Thoracic aorta (tissue), 2 donors: ENCODE data around the gene DCLK3. TPM values are rescaled to one million over a fixed set of nuclear protein-coding genes. Genes with fewer than 3 reads are reported as not detected.

Experiments
- ATAC-seq: fragments of 150-250 bp; one replicate; pipeline ENCODE4 v1.8.0; 2017; ENCODE audit warnings: low read depth; ENCODE audit not compliant: insufficient number of reproducible peaks, low FRiP score
- DNase-seq: peaks from one replicate; pipeline ENCODE4 v3.0.0-alpha.2; 2020; ENCODE audit warnings: low spot score
- H3K27ac ChIP-seq, 2 donors: fragments of 200-600 bp; sonication (generic); 1 replicate in 1 of 2; 2 replicates in 1 of 2; pipeline ENCODE4 v1.5.1; 2016; ENCODE audit warnings: mild to moderate bottlenecking in 2 of 2, moderate library complexity in 2 of 2
- H3K27me3 ChIP-seq: fragments of 200-600 bp; sonication (generic); replicated peaks from 2 replicates; pipeline ENCODE4 v1.6.0; 2016; ENCODE audit warnings: mild to moderate bottlenecking; ENCODE audit not compliant: insufficient read depth
- H3K36me3 ChIP-seq: fragments of 200-600 bp; sonication (generic); one replicate; pipeline ENCODE4 v1.5.1; 2016
- H3K4me1 ChIP-seq, 2 donors: fragments of 200-600 bp; sonication (generic); 1 replicate in 1 of 2; 2 replicates in 1 of 2; pipeline versions ENCODE4 v1.5.1 to v1.6.0; 2016; ENCODE audit warnings: low read depth in 2 of 2, mild to moderate bottlenecking in 1 of 2; ENCODE audit not compliant: control insufficient read depth in 1 of 2
- H3K4me3 ChIP-seq: fragments of 200-600 bp; sonication (generic); 2 replicates; pipeline ENCODE4 v1.5.1; 2016; ENCODE audit warnings: mild to moderate bottlenecking
- H3K9me3 ChIP-seq: fragments of 200-600 bp; sonication (generic); 2 replicates; pipeline ENCODE4 v1.5.1; 2016
- total RNA-seq, 2 donors: library from RNA; depleted of rRNA; stranded (reverse); fragments of >200 nt; gene quantifications; one replicate each; pipeline versions ENCODE4 v1.1.0 to v1.2.3, GENCODE V29; 2016
- TF ChIP-seq, protein P1 (sequence below): fragments of 200-600 bp; sonication (generic); IDR thresholded peaks from one replicate; pipeline ENCODE4 v1.5.1; 2019; ENCODE audit warnings: antibody characterized with exemption

DCLK3 gene
- total RNA-seq, 2 donors from 2014 or later: 0.14 TPM; not detected in 1

DNA sequence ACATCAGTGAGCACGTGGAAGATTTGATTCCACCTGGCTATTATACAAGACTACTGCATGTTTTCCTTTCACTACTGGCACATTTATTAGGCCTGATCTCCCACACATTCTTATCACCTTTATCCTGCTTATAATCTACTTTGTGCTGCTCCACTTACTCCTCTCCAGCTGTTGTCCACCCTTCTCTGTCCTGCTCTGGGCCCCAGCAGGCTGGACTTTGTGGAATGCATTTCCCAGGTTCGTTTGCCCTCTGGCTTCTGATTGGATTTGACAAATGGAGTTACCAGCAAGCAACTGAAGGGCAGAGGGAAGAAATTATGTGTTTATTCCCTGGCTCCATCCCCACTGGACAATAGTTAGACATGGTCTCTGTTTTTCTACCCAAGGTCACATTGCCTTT is 75.5 kb downstream of the DCLK3 start:
- peaks cover 2% of the 10 kb centered on the region for H3K9me3 ChIP-seq
- no peak overlapping the region for H3K27ac ChIP-seq
- no peak overlapping the region for H3K4me3 ChIP-seq
- TF ChIP-seq, protein P1, sequence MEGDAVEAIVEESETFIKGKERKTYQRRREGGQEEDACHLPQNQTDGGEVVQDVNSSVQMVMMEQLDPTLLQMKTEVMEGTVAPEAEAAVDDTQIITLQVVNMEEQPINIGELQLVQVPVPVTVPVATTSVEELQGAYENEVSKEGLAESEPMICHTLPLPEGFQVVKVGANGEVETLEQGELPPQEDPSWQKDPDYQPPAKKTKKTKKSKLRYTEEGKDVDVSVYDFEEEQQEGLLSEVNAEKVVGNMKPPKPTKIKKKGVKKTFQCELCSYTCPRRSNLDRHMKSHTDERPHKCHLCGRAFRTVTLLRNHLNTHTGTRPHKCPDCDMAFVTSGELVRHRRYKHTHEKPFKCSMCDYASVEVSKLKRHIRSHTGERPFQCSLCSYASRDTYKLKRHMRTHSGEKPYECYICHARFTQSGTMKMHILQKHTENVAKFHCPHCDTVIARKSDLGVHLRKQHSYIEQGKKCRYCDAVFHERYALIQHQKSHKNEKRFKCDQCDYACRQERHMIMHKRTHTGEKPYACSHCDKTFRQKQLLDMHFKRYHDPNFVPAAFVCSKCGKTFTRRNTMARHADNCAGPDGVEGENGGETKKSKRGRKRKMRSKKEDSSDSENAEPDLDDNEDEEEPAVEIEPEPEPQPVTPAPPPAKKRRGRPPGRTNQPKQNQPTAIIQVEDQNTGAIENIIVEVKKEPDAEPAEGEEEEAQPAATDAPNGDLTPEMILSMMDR: no peak
- H3K4me1 ChIP-seq: no peaks in the 10 kb centered on the region
- DNase-seq: no peak
- no peaks in the 10 kb centered on the region for H3K36me3 ChIP-seq
- ATAC-seq: no peak
- no peaks in the 10 kb centered on the region for H3K27me3 ChIP-seq

DNA sequence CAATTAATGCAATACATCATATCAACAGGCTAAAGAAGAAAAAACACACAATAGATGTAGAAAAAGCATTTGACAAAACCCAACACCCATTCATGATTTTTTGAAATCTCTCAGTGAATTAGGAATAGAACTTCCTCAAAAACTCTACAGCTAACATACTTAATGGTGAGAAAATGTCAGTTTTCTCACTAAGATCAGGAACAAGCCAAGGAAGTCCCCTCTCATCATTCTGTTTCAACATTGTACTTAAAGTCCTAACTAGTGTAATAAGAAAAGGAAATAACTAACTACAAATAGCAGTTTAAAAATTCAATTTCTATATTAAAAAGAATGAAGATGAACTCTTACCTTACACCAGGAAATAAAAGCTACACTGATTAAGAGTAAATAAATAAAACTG is 77.8 kb downstream of the DCLK3 start:
- Histone ChIP-seq H3K36me3 (no peaks in the 10 kb centered on the region), H3K4me1 (no peaks in the 10 kb centered on the region), H3K27ac (no peak overlapping the region), H3K4me3 (no peak overlapping the region), H3K9me3 (no peaks in the 10 kb centered on the region), H3K27me3 (no peaks in the 10 kb centered on the region)
- TF ChIP-seq, protein P1: no peak
- DNase-seq (no peak), ATAC-seq (no peak)

DNA sequence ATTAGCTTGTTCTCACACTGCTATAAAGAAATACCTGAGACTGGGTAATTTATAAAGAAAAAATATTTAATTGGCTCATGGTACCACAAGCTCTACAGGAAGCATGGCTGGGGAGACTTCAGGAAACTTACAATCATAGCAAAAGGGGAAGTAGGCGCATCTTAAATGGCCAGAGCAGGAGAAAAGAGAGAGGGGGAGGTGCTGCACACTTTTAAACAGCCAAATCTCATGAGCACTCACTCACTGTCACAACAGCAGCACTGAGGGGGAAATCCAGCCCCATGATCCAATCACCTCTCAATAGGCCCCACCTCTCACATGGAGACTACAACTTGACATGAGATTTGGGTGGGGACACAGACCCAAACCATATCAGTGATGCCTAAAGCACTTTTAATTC is 82.5 kb downstream of the DCLK3 start:
- DNase-seq: no peak

DNA sequence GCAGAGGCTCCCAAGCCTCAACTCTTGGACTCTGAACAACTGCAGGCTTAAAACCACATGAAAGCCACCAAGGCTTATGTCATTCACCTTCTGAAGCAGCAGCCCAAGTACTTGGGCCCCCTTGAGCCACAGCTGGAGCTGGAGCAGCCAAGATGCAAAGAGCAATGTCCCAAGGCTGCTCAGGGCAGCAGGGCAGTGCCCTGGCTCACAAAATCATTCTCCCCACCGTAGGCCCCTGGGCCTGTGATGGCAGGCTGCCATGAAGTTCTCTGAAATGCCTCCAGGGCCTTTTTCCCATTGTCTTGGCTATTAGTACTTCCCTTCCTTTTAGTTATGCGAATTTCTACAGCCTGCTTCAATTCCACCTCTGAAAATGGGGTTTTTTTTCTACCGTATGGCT is 83.4 kb downstream of the DCLK3 start:
- TF ChIP-seq, protein P1: no peak
- no peaks in the 10 kb centered on the region for H3K4me1 ChIP-seq
- ATAC-seq: no peak

More for the DNA sequence above, 82.5 kb downstream of the DCLK3 start:
- TF ChIP-seq, protein P1: no peak
- Histone ChIP-seq H3K4me1 (no peaks in the 10 kb centered on the region), H3K4me3 (no peak overlapping the region), H3K36me3 (no peaks in the 10 kb centered on the region), H3K9me3 (peaks cover 17% of the 10 kb centered on the region), H3K27me3 (no peaks in the 10 kb centered on the region), H3K27ac (no peak overlapping the region)
- no peak for ATAC-seq

DNA sequence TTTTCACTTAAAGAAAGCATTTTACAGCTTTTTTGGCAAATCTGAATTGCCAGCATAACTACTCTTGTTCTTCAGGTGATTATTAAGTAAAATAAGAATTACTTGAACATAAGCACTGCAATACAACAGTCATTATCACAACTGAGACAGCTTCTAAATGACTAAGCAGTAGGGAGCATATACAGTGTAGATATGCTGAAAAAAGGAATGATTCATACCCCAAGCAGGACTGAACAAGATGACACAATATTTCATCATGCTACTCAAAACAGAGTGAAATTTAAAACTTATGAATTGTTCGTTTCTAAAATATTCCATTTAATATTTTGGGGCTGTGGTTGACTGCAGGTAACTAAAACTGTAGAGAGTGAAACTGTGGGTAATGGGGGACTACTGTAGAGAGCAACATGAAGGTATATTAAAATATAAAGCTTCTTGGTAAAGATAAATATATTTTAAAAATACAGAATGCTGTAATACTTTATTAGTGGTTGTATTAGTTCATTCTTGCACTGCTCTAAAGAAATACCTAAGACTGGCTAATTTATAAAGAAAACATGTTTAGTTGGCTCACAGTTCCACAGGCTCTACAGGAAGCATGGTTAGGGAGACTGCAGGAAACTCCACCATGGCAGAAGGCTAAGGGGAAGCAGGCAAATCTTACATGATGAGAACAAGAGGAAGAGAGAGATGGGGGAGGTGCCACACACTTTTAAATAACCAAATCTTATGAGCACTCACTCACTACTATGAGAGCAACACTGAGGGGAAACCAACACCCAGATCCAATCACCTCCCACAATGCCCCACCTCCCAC is 84.8 kb downstream of the DCLK3 start:
- ATAC-seq: no peak
- H3K9me3 ChIP-seq: peaks cover 17% of the 10 kb centered on the region
- TF ChIP-seq, protein P1: no peak

More for the DNA sequence above, 83.4 kb downstream of the DCLK3 start:
- Histone ChIP-seq H3K9me3 (peaks cover 17% of the 10 kb centered on the region), H3K27ac (no peak overlapping the region), H3K36me3 (no peaks in the 10 kb centered on the region), H3K4me3 (no peak overlapping the region), H3K27me3 (no peaks in the 10 kb centered on the region)
- DNase-seq: no peak

More for the DNA sequence above, 84.8 kb downstream of the DCLK3 start:
- Histone ChIP-seq H3K4me1 (no peaks in the 10 kb centered on the region), H3K27ac (no peak overlapping the region), H3K36me3 (no peaks in the 10 kb centered on the region), H3K4me3 (no peak overlapping the region), H3K27me3 (no peaks in the 10 kb centered on the region)
- DNase-seq: no peak
